SK-N-SH (cell line): Measurements from ENCODE around the gene SLIT1. TPM values are rescaled to one million over a fixed set of nuclear protein-coding genes. Genes with fewer than 3 reads are reported as not detected.

Experiments used
- CTCF ChIA-PET: fragments of 300-600, 350-600 bp; formaldehyde crosslinking; extraction: SDS; loops from one replicate; lab custom pipeline; 2021; lab: Yijun Ruan, JAX
- POLR2A ChIA-PET: fragments of 350-600 bp; sonication (Branson Sonifier 250); formaldehyde crosslinking; extraction: SDS; loops from one replicate; lab custom pipeline; 2020; ENCODE audit warnings: antibody characterized with exemption, inconsistent platforms; lab: Yijun Ruan, JAX
- DNase-seq: peaks from one replicate; pipeline ENCODE4 v3.0.0; 2012
- H2AFZ ChIP-seq: fragments of 200-600 bp; sonication (generic); 2 replicates; pipeline ENCODE4 v1.8.1; 2016; ENCODE audit warnings: antibody characterized with exemption, mild to moderate bottlenecking, low read depth
- H3F3A ChIP-seq: fragments of 200-600 bp; sonication (generic); replicated peaks from 2 replicates; pipeline ENCODE3; 2016; ENCODE audit warnings: antibody characterized with exemption, mild to moderate bottlenecking; ENCODE audit not compliant: insufficient read depth
- H3K27ac ChIP-seq, 2 experiments: fragments of 200-500 bp in 1 of 2; fragments of 200-600 bp in 1 of 2; sonication (Bioruptor generic) in 1 of 2; sonication (generic), shearing (Covaris generic) in 1 of 2; 2 replicates each; pipeline versions ENCODE4 v1.5.1 to v1.6.1; 2014 to 2016; ENCODE audit warnings: low read depth in 2 of 2, inconsistent platforms in 1 of 2, low read length in 1 of 2, mild to moderate bottlenecking in 1 of 2, mixed read lengths in 1 of 2
- H3K27me3 ChIP-seq: fragments of 200-600 bp; sonication (generic), shearing (Covaris generic); 2 replicates; pipeline ENCODE4 v1.6.1; 2016; ENCODE audit warnings: mixed run types; ENCODE audit not compliant: insufficient read depth
- H3K36me3 ChIP-seq, 2 experiments: fragments of 200-500 bp in 1 of 2; fragments of 200-600 bp in 1 of 2; sonication (Bioruptor generic) in 1 of 2; sonication (generic) in 1 of 2; replicated peaks in 1 of 2; 2 replicates each; pipeline versions ENCODE3 to v1.5.1; 2014 to 2016; ENCODE audit warnings: low read length in 1 of 2, mild to moderate bottlenecking in 1 of 2; ENCODE audit not compliant: insufficient read depth in 2 of 2, control insufficient read depth in 1 of 2
- H3K4me1 ChIP-seq, 2 experiments: fragments of 200-500 bp in 1 of 2; fragments of 200-600 bp in 1 of 2; sonication (Bioruptor generic) in 1 of 2; sonication (generic), shearing (Covaris generic) in 1 of 2; 2 replicates each; pipeline versions ENCODE4 v1.5.1 to v1.6.1; 2014 to 2016; ENCODE audit warnings: low read depth in 1 of 2, low read length in 1 of 2, mixed run types in 1 of 2; ENCODE audit not compliant: insufficient read depth in 2 of 2, control insufficient read depth in 1 of 2
- H3K4me2 ChIP-seq: fragments of 200-600 bp; sonication (generic), shearing (Covaris generic); 2 replicates; pipeline ENCODE4 v1.6.1; 2017; ENCODE audit warnings: mixed run types
- H3K4me3 ChIP-seq, 2 experiments: fragments of 200-500 bp in 1 of 2; fragments of 200-600 bp in 1 of 2; sonication (Bioruptor generic) in 1 of 2; sonication (generic), shearing (Covaris generic) in 1 of 2; 2 replicates each; pipeline versions ENCODE4 v1.5.1 to v1.8.1; 2014 to 2016; ENCODE audit warnings: low read depth in 2 of 2, inconsistent platforms in 1 of 2, low read length in 1 of 2, mild to moderate bottlenecking in 1 of 2, mixed read lengths in 1 of 2, moderate library complexity in 1 of 2
- H3K79me2 ChIP-seq: fragments of 200-600 bp; sonication (generic); 2 replicates; pipeline ENCODE4 v1.8.1; 2017; ENCODE audit warnings: mild to moderate bottlenecking; ENCODE audit not compliant: insufficient read depth
- H3K9ac ChIP-seq: fragments of 200-600 bp; sonication (generic); 2 replicates; pipeline ENCODE4 v1.6.1; 2017; ENCODE audit warnings: mixed run types
- H3K9me2 ChIP-seq: fragments of 200-600 bp; sonication (generic); 2 replicates; pipeline ENCODE4 v1.6.1; 2017; ENCODE audit warnings: mixed run types
- H3K9me3 ChIP-seq: fragments of 200-600 bp; sonication (generic); 2 replicates; pipeline ENCODE4 v1.6.1; 2017; ENCODE audit warnings: mixed run types, mild to moderate bottlenecking, moderate library complexity
- H4K20me1 ChIP-seq: fragments of 200-600 bp; sonication (generic); 2 replicates; pipeline ENCODE4 v1.6.1; 2017; ENCODE audit warnings: mild to moderate bottlenecking, mixed run types; ENCODE audit not compliant: insufficient read depth
- ELF1 ChIP-seq: IDR thresholded peaks from 2 replicates; pipeline ENCODE4 v1.4.0; 2012
- FOSL2 ChIP-seq: IDR thresholded peaks from 2 replicates; pipeline ENCODE4 v1.4.0; 2012; ENCODE audit warnings: low read depth, mild to moderate bottlenecking, moderate library complexity, borderline replicate concordance
- FOXJ3 ChIP-seq: sonication (generic); formaldehyde crosslinking; IDR thresholded peaks from 2 replicates; pipeline ENCODE4 v1.5.1; 2020; ENCODE audit warnings: mild to moderate bottlenecking, missing genetic modification reagents
- GATA2 ChIP-seq: sonication (generic); formaldehyde crosslinking; IDR thresholded peaks from 2 replicates; pipeline ENCODE4 v1.5.0; 2020; ENCODE audit warnings: mild to moderate bottlenecking, missing genetic modification reagents
- JUND ChIP-seq: IDR thresholded peaks from 2 replicates; pipeline ENCODE4 v1.4.0; 2012
- MAX ChIP-seq: IDR thresholded peaks from 2 replicates; pipeline ENCODE4 v1.4.0; 2012; ENCODE audit warnings: low read depth
- NFIC ChIP-seq: IDR thresholded peaks from 2 replicates; pipeline ENCODE4 v1.4.0; 2012; ENCODE audit warnings: borderline replicate concordance
- POLR2AphosphoS5 ChIP-seq: IDR thresholded peaks from 2 replicates; pipeline ENCODE4 v1.6.1; 2012; ENCODE audit warnings: low read depth, low read length
- RAD21 ChIP-seq: IDR thresholded peaks from 2 replicates; pipeline ENCODE4 v1.6.1; 2012; ENCODE audit warnings: mild to moderate bottlenecking, low read length
- REST ChIP-seq: IDR thresholded peaks from 2 replicates; pipeline ENCODE4 v1.6.1; 2012; ENCODE audit warnings: mild to moderate bottlenecking, low read depth, low read length, moderate library complexity
- RXRA ChIP-seq: IDR thresholded peaks from 2 replicates; pipeline ENCODE4 v1.4.0; 2012; ENCODE audit warnings: low read depth, mild to moderate bottlenecking, borderline replicate concordance
- SMC3 ChIP-seq: IDR thresholded peaks from 2 replicates; pipeline ENCODE4 v1.6.1; 2012; ENCODE audit warnings: low read depth, low read length, improper control_type of control experiment
- TEAD4 ChIP-seq: IDR thresholded peaks from 2 replicates; pipeline ENCODE4 v1.4.0; 2012; ENCODE audit warnings: mild to moderate bottlenecking, borderline replicate concordance; ENCODE audit not compliant: insufficient read depth
- USF1 ChIP-seq: IDR thresholded peaks from 2 replicates; pipeline ENCODE4 v1.4.0; 2012; ENCODE audit warnings: low read depth, borderline replicate concordance
- USF2 ChIP-seq: fragments of 150-350 bp; IDR thresholded peaks from 2 replicates; pipeline ENCODE4 v1.6.1; 2017; ENCODE audit warnings: antibody characterized with exemption, low read length, low read depth, borderline replicate concordance
- ZBTB33 ChIP-seq: IDR thresholded peaks from 2 replicates; pipeline ENCODE4 v1.4.0; 2012; ENCODE audit warnings: low read depth, borderline replicate concordance
- WGBS: methylation state at CpG from one replicate; pipeline ENCODE4 v1.1.6; 2017; ENCODE audit warnings: low lambda C conversion rate; 5-methylcytosine and 5-hydroxymethylcytosine counted together
- polyA plus RNA-seq, 3 experiments: library from polyadenylated mRNA; depleted of rRNA; stranded (reverse); fragments of >200 nt; gene quantifications; 2 replicates each; pipeline ENCODE4 v1.2.3, GENCODE V29; 2012

Gene SLIT1
- polyA plus RNA-seq, 1 of the 3 experiments (the other 2 are of a cell fraction) = 0.05 TPM

- 59% methylated on average over 7 of the region's 7 CpGs for WGBS
- CTCF ChIA-PET = interaction anchor here (0.7 to 12.0 kb wide), 12 partner anchors 13 to 197 kb away, joined by 3 to 184 read pairs (median 38); no protein-coding TSS in a partner anchor
- TF ChIP-seq RAD21 = no peak
- no peak for TF ChIP-seq POLR2AphosphoS5
- no peak for TF ChIP-seq RXRA
- no peak for TF ChIP-seq ZBTB33
- TF ChIP-seq ELF1 = no peak
- no peak for TF ChIP-seq FOSL2
- no peak for TF ChIP-seq GATA2
- TF ChIP-seq TEAD4 = no peak
- no peak for TF ChIP-seq SMC3
- TF ChIP-seq FOXJ3 (CRISPR knock-in tag) = no peak
- no peak for TF ChIP-seq NFIC
- TF ChIP-seq JUND = no peak
These were observed 147.1 kb downstream of the SLIT1 start for GRCh38 chr10:97038688-97039087.

DNA sequence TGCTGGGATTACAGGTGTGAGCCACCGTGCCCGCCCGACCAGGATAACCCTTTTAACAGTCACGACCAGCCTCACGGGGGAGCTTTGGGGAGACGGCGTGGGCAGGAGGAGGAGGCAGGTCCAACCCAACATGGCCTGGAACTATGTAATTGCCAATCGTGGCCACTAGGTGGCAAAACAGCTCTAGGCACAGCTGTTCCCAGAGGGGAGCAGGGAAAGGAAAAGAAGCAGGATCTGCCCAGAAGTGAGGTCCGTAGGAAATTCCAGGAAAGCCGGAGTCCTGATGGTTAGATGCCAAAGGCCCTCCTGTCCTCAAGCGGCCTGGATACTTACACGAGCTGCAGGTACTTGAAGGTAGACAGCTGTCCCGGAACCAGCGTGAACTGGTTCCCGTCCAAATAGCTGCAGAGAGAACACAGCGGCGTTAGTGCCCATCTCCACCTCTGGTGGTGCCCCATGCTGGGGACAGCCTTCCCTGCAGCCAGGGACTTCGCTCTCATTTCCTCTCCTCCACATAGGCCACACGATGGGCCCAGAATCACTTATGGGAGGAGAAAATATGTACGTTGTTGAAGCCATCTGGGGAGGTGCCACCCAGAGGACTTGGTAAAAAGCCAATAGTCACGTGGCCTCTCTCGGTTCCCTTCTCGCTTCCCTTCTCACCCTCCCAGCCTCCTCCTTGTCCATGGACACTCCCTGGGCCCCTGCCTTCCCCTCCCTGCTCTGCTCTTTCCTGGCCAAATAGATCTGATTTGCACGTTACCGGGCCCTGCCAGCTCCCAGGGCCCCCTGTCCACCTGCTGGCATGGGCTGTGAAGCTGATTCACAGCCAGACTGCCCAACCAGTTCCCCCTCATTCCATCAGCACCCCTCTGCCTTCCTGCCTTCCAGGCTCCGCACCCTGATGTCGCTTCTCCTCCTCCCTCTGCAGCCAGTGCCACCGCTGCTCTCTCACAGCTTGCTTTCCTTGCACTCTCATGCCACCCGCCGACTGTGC is 148.1 kb downstream of the SLIT1 start:
- no peaks in the 10 kb centered on the region for H3K27me3 ChIP-seq
- ChIA-PET POLR2A (interaction anchor here (1.2 to 1.3 kb wide), 2 partner anchors 30 to 35 kb away, joined by 3 to 4 read pairs; no protein-coding TSS in a partner anchor), CTCF (interaction anchor here (0.6 to 12.0 kb wide), 52 partner anchors 8 to 663 kb away, joined by 3 to 184 read pairs (median 4); no protein-coding TSS in a partner anchor)
- H3K36me3 ChIP-seq = no peaks in the 10 kb centered on the region
- H3K4me1 ChIP-seq = peaks cover 0 to 4% of the 10 kb centered on the region in 2 experiments; a peak in 1 of 4 replicates
- H3K79me2 ChIP-seq = no peaks in the 10 kb centered on the region
- WGBS = 52% methylated on average over 19 of the region's 30 CpGs
- no peak overlapping the region for H3K4me2 ChIP-seq
- H3F3A ChIP-seq = no peaks in the 10 kb centered on the region
- H3K9me2 ChIP-seq = no peaks in the 10 kb centered on the region
- peak overlapping the region in 1 of 2 experiments; percentile 20; a peak in 1 of 4 replicates for H3K4me3 ChIP-seq
- no peaks in the 10 kb centered on the region for H4K20me1 ChIP-seq
- DNase-seq = peak; percentile 89
- H3K9me3 ChIP-seq = no peaks in the 10 kb centered on the region
- no peak overlapping the region for H3K27ac ChIP-seq
- peak overlapping the region; percentile 57; the same call in 1 of the 2 replicates for H2AFZ ChIP-seq
- no peak overlapping the region for H3K9ac ChIP-seq
- TF ChIP-seq USF1 (no peak), REST (no peak), MAX (no peak), POLR2AphosphoS5 (no peak), NFIC (no peak), USF2 (no peak), RAD21 (peak; percentile 87)

More at GRCh38 chr10:97038688-97039087, 147.1 kb downstream of the SLIT1 start:
- Histone ChIP-seq H2AFZ (no peak overlapping the region), H3K4me3 (no peak overlapping the region), H3K79me2 (no peaks in the 10 kb centered on the region), H4K20me1 (no peaks in the 10 kb centered on the region), H3K4me2 (no peak overlapping the region), H3K27me3 (no peaks in the 10 kb centered on the region), H3K9me3 (no peaks in the 10 kb centered on the region), H3K9me2 (no peaks in the 10 kb centered on the region), H3K36me3 (no peaks in the 10 kb centered on the region), H3F3A (no peaks in the 10 kb centered on the region), H3K9ac (no peak overlapping the region), H3K27ac (no peak overlapping the region), H3K4me1 (peaks cover 0 to 4% of the 10 kb centered on the region in 2 experiments; a peak in 1 of 4 replicates)
- DNase-seq = no peak
- POLR2A ChIA-PET = no interaction called here
